ENCODE measurements around the gene DEXI.
A peak's percentile ranks its signal among the peaks of the same experiment; 100 is the strongest.

Gene DEXI

DNA sequence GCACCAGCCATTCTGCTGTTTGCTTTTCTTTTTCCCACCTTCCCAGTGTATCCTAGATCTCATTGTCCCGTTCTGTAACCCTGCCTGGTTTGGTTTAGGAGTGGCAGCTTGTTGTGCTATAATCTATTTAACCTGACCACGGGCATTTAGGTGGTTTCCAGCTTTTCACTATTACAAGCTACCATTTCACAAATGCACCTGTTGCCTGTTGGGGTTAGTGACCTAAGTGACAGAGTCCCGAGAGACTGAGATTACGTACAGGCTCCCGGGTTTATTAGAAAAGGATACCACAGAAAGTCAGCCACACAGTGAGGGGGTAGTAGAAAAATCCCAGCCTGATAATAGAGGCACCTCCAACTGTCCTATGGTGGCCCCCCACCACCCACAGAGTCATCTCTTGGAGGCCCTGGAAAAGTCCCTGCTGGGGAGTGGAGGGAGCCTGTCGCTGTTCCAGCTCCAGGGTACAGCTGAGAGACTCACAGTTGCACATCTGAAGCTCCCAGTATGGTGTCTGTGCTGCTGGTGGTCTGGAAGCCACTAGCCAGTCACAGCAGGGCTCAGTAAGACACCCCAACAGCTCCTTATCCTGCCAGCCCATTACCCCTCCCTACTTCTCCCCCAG is 23.3 kb upstream of the DEXI start:
- H2BK12ac ChIP-seq (ENCODE audit: low read length in 2 of 2): no peak overlapping the region
- H3K27me3 ChIP-seq (ENCODE audit: control insufficient read depth in 1 of 2, insufficient read depth in 1 of 2, low read length in 2 of 2): no peaks in the 10 kb centered on the region
- no peak overlapping the region for H2AK5ac ChIP-seq (ENCODE audit: low read length, severe bottlenecking)
- H3K9me3 ChIP-seq (ENCODE audit: control insufficient read depth, low read length): no peaks in the 10 kb centered on the region
- H3K27ac ChIP-seq (ENCODE audit: low read length, poor library complexity, severe bottlenecking): no peak overlapping the region
- H4K8ac ChIP-seq (ENCODE audit: low read length): no peak overlapping the region
- H3K9ac ChIP-seq (ENCODE audit: low read length): no peak overlapping the region
- H3K36me3 ChIP-seq (ENCODE audit: control insufficient read depth in 1 of 2, insufficient read depth in 2 of 2, low read depth in 1 of 2, low read length in 2 of 2): peaks cover 35 to 47% of the 10 kb centered on the region in 2 experiments
- no peak overlapping the region for H3K4ac ChIP-seq (ENCODE audit: low read depth in 1 of 2, low read length in 2 of 2)
- H2AFZ ChIP-seq (ENCODE audit: low read depth, low read length): no peak overlapping the region
- no peak for DNase-seq
- no peak overlapping the region for H3K4me3 ChIP-seq (ENCODE audit: insufficient read depth in 1 of 2, low read depth in 1 of 2, low read length in 2 of 2)
- no peak overlapping the region for H3K4me2 ChIP-seq (ENCODE audit: low read length, poor library complexity, severe bottlenecking)
- WGBS: 100% methylated on average over 3 of the region's 6 CpGs
- H2BK15ac ChIP-seq (ENCODE audit: low read depth, poor library complexity, severe bottlenecking): no peak overlapping the region
- H3K18ac ChIP-seq (ENCODE audit: low read depth in 1 of 2, low read length in 2 of 2): no peak overlapping the region
- no peak overlapping the region for H2BK5ac ChIP-seq (ENCODE audit: low read depth, low read length, poor library complexity, severe bottlenecking)
- no peak overlapping the region for H2BK120ac ChIP-seq (ENCODE audit: low read depth, low read length)
- no peak overlapping the region for H3K23ac ChIP-seq (ENCODE audit: low read length in 2 of 2)
- H3K4me1 ChIP-seq (ENCODE audit: control insufficient read depth, insufficient read depth, low read depth, low read length): peaks cover 8% of the 10 kb centered on the region
- H3K79me1 ChIP-seq (replicated peaks; ENCODE audit: low read length, poor library complexity, severe bottlenecking): peaks cover 36% of the 10 kb centered on the region
- no peak overlapping the region for H4K91ac ChIP-seq (ENCODE audit: low read length)
- H3K14ac ChIP-seq (ENCODE audit: low read length in 2 of 2): no peak overlapping the region

DNA sequence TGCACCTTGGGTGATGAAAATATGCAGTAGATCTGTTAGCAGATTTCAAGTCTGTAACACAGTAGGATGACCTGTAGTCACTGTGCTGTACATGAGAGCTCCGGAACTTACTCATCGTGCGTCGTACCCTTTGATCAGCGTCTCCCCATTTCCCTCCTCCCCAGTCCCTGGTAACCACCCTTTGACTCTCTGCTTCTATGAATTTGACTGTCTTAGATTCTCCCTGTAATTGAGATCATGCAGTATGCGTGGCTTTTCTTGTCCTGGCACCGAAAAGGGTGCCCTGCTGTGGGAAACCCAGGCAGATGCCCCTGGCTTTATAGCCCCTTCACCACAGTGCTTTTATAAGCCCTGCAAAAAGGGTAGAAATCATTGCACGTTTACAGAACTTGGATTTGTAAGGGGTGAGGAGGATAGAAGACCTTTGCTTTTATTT is 22.6 kb upstream of the DEXI start:
- 87% methylated on average over 7 of the region's 8 CpGs for WGBS
- H3K4me3 ChIP-seq (ENCODE audit: insufficient read depth in 1 of 2, low read depth in 1 of 2, low read length in 2 of 2): no peak overlapping the region
- no peak overlapping the region for H2BK120ac ChIP-seq (ENCODE audit: low read depth, low read length)

DNA sequence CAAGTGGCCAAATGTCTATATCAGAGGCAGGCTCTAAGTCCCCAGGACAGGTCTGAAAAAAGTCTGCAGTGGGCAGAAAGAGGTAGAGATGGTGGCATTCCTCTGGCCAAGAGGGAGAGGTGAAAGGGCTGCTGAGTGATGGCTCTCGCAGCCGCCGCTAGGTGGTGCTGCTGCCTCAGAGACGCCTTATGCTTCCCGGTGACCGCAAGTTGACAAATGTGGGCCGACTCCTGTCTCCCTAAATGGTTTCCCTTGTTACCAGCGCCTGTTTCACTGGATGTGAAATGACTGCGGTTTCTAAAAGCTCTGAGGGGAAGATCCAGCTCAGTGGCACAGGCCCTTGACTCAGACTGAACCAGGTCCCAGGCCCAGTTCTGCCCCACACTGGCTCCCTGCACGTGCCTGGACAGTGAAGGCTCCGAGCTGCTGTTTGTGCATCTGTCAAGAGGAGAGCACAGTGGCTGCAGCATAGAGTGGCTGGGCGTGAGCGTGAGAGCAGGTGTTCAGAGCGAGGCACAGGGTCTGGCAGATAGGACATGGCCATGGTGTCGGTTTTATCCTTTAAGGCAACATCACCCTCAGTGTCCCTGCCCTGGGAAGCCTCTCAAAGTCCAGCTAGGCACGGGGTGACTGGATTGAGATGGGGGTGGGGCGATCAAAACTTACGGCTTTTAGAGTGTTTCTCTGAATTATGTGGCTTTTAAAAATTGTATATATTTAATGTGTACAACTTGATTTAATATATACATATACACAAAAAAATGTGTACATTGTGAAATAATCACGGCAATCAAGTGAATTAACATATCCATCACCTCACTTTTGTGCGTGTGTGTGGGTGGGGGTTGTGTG is 22.0 kb upstream of the DEXI start:
- Histone ChIP-seq H2BK120ac (ENCODE audit: low read depth, low read length) (no peak overlapping the region), H3K27me3 (ENCODE audit: control insufficient read depth in 1 of 2, insufficient read depth in 1 of 2, low read length in 2 of 2) (no peaks in the 10 kb centered on the region), H3K4me3 (ENCODE audit: insufficient read depth in 1 of 2, low read depth in 1 of 2, low read length in 2 of 2) (no peak overlapping the region), H4K91ac (ENCODE audit: low read length) (no peak overlapping the region), H2BK12ac (ENCODE audit: low read length in 2 of 2) (peak overlapping the region in 1 of 2 experiments; percentile 47), H3K79me1 (replicated peaks; ENCODE audit: low read length, poor library complexity, severe bottlenecking) (peaks cover 40% of the 10 kb centered on the region), H3K23ac (ENCODE audit: low read length in 2 of 2) (no peak overlapping the region), H3K4ac (ENCODE audit: low read depth in 1 of 2, low read length in 2 of 2) (no peak overlapping the region), H2AFZ (ENCODE audit: low read depth, low read length) (no peak overlapping the region), H3K9ac (ENCODE audit: low read length) (peak overlapping the region; percentile 46), H2AK5ac (ENCODE audit: low read length, severe bottlenecking) (peak overlapping the region; percentile 24), H3K18ac (ENCODE audit: low read depth in 1 of 2, low read length in 2 of 2) (peak overlapping the region in 1 of 2 experiments; percentile 44), H3K27ac (ENCODE audit: low read length, poor library complexity, severe bottlenecking) (no peak overlapping the region), H2BK5ac (ENCODE audit: low read depth, low read length, poor library complexity, severe bottlenecking) (no peak overlapping the region), H3K14ac (ENCODE audit: low read length in 2 of 2) (no peak overlapping the region), H2BK15ac (ENCODE audit: low read depth, poor library complexity, severe bottlenecking) (no peak overlapping the region), H3K9me3 (ENCODE audit: control insufficient read depth, low read length) (no peaks in the 10 kb centered on the region), H3K4me1 (ENCODE audit: control insufficient read depth, insufficient read depth, low read depth, low read length) (peaks cover 8% of the 10 kb centered on the region), H3K36me3 (ENCODE audit: control insufficient read depth in 1 of 2, insufficient read depth in 2 of 2, low read depth in 1 of 2, low read length in 2 of 2) (peaks cover 35 to 43% of the 10 kb centered on the region in 2 experiments), H3K4me2 (ENCODE audit: low read length, poor library complexity, severe bottlenecking) (no peak overlapping the region), H4K8ac (ENCODE audit: low read length) (no peak overlapping the region)
- peak; percentile 89 for DNase-seq
- 36% methylated on average over 16 of the region's 20 CpGs for WGBS

More for the DNA sequence above, 22.6 kb upstream of the DEXI start:
- no peaks in the 10 kb centered on the region for H3K27me3 ChIP-seq (ENCODE audit: control insufficient read depth in 1 of 2, insufficient read depth in 1 of 2, low read length in 2 of 2)
- H2BK5ac ChIP-seq (ENCODE audit: low read depth, low read length, poor library complexity, severe bottlenecking): no peak overlapping the region
- no peak overlapping the region for H2AK5ac ChIP-seq (ENCODE audit: low read length, severe bottlenecking)
- H2BK12ac ChIP-seq (ENCODE audit: low read length in 2 of 2): no peak overlapping the region
- no peak overlapping the region for H3K27ac ChIP-seq (ENCODE audit: low read length, poor library complexity, severe bottlenecking)
- H3K4me1 ChIP-seq (ENCODE audit: control insufficient read depth, insufficient read depth, low read depth, low read length): peaks cover 8% of the 10 kb centered on the region
- no peak overlapping the region for H2AFZ ChIP-seq (ENCODE audit: low read depth, low read length)
- H3K79me1 ChIP-seq (replicated peaks; ENCODE audit: low read length, poor library complexity, severe bottlenecking): peaks cover 40% of the 10 kb centered on the region
- H3K36me3 ChIP-seq (ENCODE audit: control insufficient read depth in 1 of 2, insufficient read depth in 2 of 2, low read depth in 1 of 2, low read length in 2 of 2): peaks cover 35 to 44% of the 10 kb centered on the region in 2 experiments
- no peak overlapping the region for H3K4ac ChIP-seq (ENCODE audit: low read depth in 1 of 2, low read length in 2 of 2)
- H4K8ac ChIP-seq (ENCODE audit: low read length): no peak overlapping the region
- H3K9me3 ChIP-seq (ENCODE audit: control insufficient read depth, low read length): no peaks in the 10 kb centered on the region
- H4K91ac ChIP-seq (ENCODE audit: low read length): no peak overlapping the region
- no peak overlapping the region for H3K14ac ChIP-seq (ENCODE audit: low read length in 2 of 2)
- no peak overlapping the region for H3K23ac ChIP-seq (ENCODE audit: low read length in 2 of 2)
- no peak overlapping the region for H3K18ac ChIP-seq (ENCODE audit: low read depth in 1 of 2, low read length in 2 of 2)
- H2BK15ac ChIP-seq (ENCODE audit: low read depth, poor library complexity, severe bottlenecking): no peak overlapping the region
- DNase-seq: no peak
- no peak overlapping the region for H3K4me2 ChIP-seq (ENCODE audit: low read length, poor library complexity, severe bottlenecking)
- no peak overlapping the region for H3K9ac ChIP-seq (ENCODE audit: low read length)

DNA sequence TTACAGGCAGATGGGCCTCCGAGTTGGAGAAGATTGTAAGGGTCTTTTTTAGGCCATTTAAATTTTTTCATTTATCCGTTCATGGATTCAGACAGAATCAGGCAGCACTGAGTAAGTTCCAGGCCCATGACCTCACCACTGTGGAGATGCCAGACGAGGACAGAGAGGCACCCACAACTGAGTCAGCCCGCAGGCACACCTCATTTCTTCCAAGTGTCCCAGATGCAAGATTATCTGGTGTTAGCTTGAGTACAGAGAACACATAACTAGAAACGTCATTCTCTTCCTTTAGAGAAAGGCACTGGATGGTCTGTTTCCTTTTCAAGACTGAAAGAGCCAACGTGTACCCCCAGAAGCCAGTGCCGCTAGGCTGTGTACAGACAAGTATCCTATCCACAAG is 19.0 kb upstream of the DEXI start:
- Histone ChIP-seq H3K4me1 (ENCODE audit: control insufficient read depth, insufficient read depth, low read depth, low read length) (peaks cover 7% of the 10 kb centered on the region), H3K4me2 (ENCODE audit: low read length, poor library complexity, severe bottlenecking) (no peak overlapping the region), H4K91ac (ENCODE audit: low read length) (no peak overlapping the region), H3K79me1 (replicated peaks; ENCODE audit: low read length, poor library complexity, severe bottlenecking) (peaks cover 39% of the 10 kb centered on the region), H2BK120ac (ENCODE audit: low read depth, low read length) (no peak overlapping the region), H2BK15ac (ENCODE audit: low read depth, poor library complexity, severe bottlenecking) (no peak overlapping the region), H2AK5ac (ENCODE audit: low read length, severe bottlenecking) (no peak overlapping the region), H2BK12ac (ENCODE audit: low read length in 2 of 2) (peak overlapping the region in 1 of 2 experiments; percentile 20), H3K9me3 (ENCODE audit: control insufficient read depth, low read length) (no peaks in the 10 kb centered on the region), H3K9ac (ENCODE audit: low read length) (peak overlapping the region; percentile 78), H3K4me3 (ENCODE audit: insufficient read depth in 1 of 2, low read depth in 1 of 2, low read length in 2 of 2) (no peak overlapping the region), H3K23ac (ENCODE audit: low read length in 2 of 2) (no peak overlapping the region), H3K27ac (ENCODE audit: low read length, poor library complexity, severe bottlenecking) (peak overlapping the region; percentile 59), H3K27me3 (ENCODE audit: control insufficient read depth in 1 of 2, insufficient read depth in 1 of 2, low read length in 2 of 2) (no peaks in the 10 kb centered on the region), H3K36me3 (ENCODE audit: control insufficient read depth in 1 of 2, insufficient read depth in 2 of 2, low read depth in 1 of 2, low read length in 2 of 2) (peaks cover 25 to 35% of the 10 kb centered on the region in 2 experiments), H2AFZ (ENCODE audit: low read depth, low read length) (no peak overlapping the region), H3K18ac (ENCODE audit: low read depth in 1 of 2, low read length in 2 of 2) (peak overlapping the region; percentile 12 to 31), H4K8ac (ENCODE audit: low read length) (no peak overlapping the region), H3K14ac (ENCODE audit: low read length in 2 of 2) (no peak overlapping the region), H3K4ac (ENCODE audit: low read depth in 1 of 2, low read length in 2 of 2) (no peak overlapping the region), H2BK5ac (ENCODE audit: low read depth, low read length, poor library complexity, severe bottlenecking) (no peak overlapping the region)
- DNase-seq: peak; percentile 93
- WGBS: 25% methylated on average over 7 of the region's 7 CpGs
